Epithelial cell of esophagus (primary cell): ENCODE measurements around the gene CRYBG1.

ENCODE experiments used
- DNase-seq: peaks from one replicate; pipeline ENCODE4 v3.0.0; 2010; ENCODE audit warnings: low read depth
- H3K4me3 ChIP-seq: 2 replicates; pipeline ENCODE4 v1.5.1; 2011; ENCODE audit warnings: mild to moderate bottlenecking, low read length, control low read depth
- CTCF ChIP-seq: IDR thresholded peaks from 2 replicates; pipeline ENCODE4 v1.5.1; 2011; ENCODE audit warnings: low read depth, mild to moderate bottlenecking, low read length, control low read depth, inconsistent platforms; ENCODE audit not compliant: insufficient read depth; ENCODE audit errors: missing control alignments

Gene CRYBG1

GRCh38 chr6:106618324-106618723, 257.8 kb downstream of the CRYBG1 start:
- DNase-seq, result no peak
- H3K4me3 ChIP-seq, result no peak overlapping the region
- TF ChIP-seq CTCF, result no peak

GRCh38 chr6:106619223-106619622, 258.7 kb downstream of the CRYBG1 start:
- no peak for DNase-seq
- no peak overlapping the region for H3K4me3 ChIP-seq
- TF ChIP-seq CTCF, result no peak

GRCh38 chr6:106620931-106621672, 260.6 kb downstream of the CRYBG1 start:
- DNase-seq, result no peak
- no peak for TF ChIP-seq CTCF
- H3K4me3 ChIP-seq, result no peak overlapping the region
